Parathyroid adenoma (tissue), 2 donors: ENCODE results near the gene PXDN.

ENCODE experiments used
- H2AFZ ChIP-seq: fragments of 300-600 bp; sonication (generic); one replicate; pipeline ENCODE4 v1.7.0; 2017; ENCODE audit warnings: antibody characterized with exemption, mild to moderate bottlenecking
- H3K27ac ChIP-seq: fragments of 300-600 bp; sonication (generic); one replicate; pipeline ENCODE4 v1.7.0; 2017
- H3K27me3 ChIP-seq: fragments of 300-600 bp; sonication (generic); one replicate; pipeline ENCODE4 v1.7.0; 2017; ENCODE audit warnings: low read length; ENCODE audit not compliant: control insufficient read depth, insufficient read depth
- H3K36me3 ChIP-seq: fragments of 300-600 bp; sonication (generic); one replicate; pipeline ENCODE4 v1.7.0; 2017; ENCODE audit warnings: low read length; ENCODE audit not compliant: control insufficient read depth, insufficient read depth
- H3K4me1 ChIP-seq: fragments of 300-600 bp; sonication (generic); one replicate; pipeline ENCODE4 v1.7.0; 2017; ENCODE audit warnings: control low read depth
- H3K4me2 ChIP-seq: fragments of 300-600 bp; sonication (generic); one replicate; pipeline ENCODE4 v1.7.0; 2017; ENCODE audit warnings: low read length
- H3K4me3 ChIP-seq: fragments of 300-600 bp; sonication (generic); one replicate; pipeline ENCODE4 v1.7.0; 2017; ENCODE audit warnings: low read depth, low read length
- H3K79me2 ChIP-seq: fragments of 300-600 bp; sonication (generic); one replicate; pipeline ENCODE4 v1.7.0; 2017; ENCODE audit warnings: control low read depth
- H3K9ac ChIP-seq: fragments of 300-600 bp; sonication (generic); one replicate; pipeline ENCODE4 v1.7.0; 2017; ENCODE audit warnings: mild to moderate bottlenecking
- H3K9me3 ChIP-seq: fragments of 300-600 bp; sonication (generic); one replicate; pipeline ENCODE4 v1.7.0; 2017; ENCODE audit warnings: low read length; ENCODE audit not compliant: control insufficient read depth
- CTCF ChIP-seq: fragments of 300-600 bp; sonication (generic); IDR thresholded peaks from one replicate; pipeline ENCODE4 v1.7.0; 2017; ENCODE audit warnings: antibody characterized with exemption, mild to moderate bottlenecking
- donor health status: primary hyperparathyroidism.

The PXDN gene

GRCh38 chr2:1656326-1656960 is 87.9 kb downstream of the PXDN start:
- H3K4me2 ChIP-seq = no peak overlapping the region
- H3K79me2 ChIP-seq = no peaks in the 10 kb centered on the region
- no peak overlapping the region for H3K4me3 ChIP-seq
- no peaks in the 10 kb centered on the region for H3K4me1 ChIP-seq
- no peaks in the 10 kb centered on the region for H3K27me3 ChIP-seq
- TF ChIP-seq CTCF = no peak
- no peak overlapping the region for H2AFZ ChIP-seq
- H3K36me3 ChIP-seq = no peaks in the 10 kb centered on the region
- H3K9me3 ChIP-seq = no peaks in the 10 kb centered on the region
- no peak overlapping the region for H3K27ac ChIP-seq
- H3K9ac ChIP-seq = no peak overlapping the region

GRCh38 chr2:1655461-1655860 is 88.9 kb downstream of the PXDN start:
- H3K27me3 ChIP-seq = no peaks in the 10 kb centered on the region
- no peaks in the 10 kb centered on the region for H3K79me2 ChIP-seq
- H3K9ac ChIP-seq = no peak overlapping the region
- no peak overlapping the region for H3K4me2 ChIP-seq
- TF ChIP-seq CTCF = no peak
- no peak overlapping the region for H3K4me3 ChIP-seq
- no peaks in the 10 kb centered on the region for H3K4me1 ChIP-seq
- no peaks in the 10 kb centered on the region for H3K9me3 ChIP-seq
- H3K36me3 ChIP-seq = no peaks in the 10 kb centered on the region
- H3K27ac ChIP-seq = no peak overlapping the region
- no peak overlapping the region for H2AFZ ChIP-seq

- Histone ChIP-seq H3K27ac (no peak overlapping the region), H3K79me2 (no peaks in the 10 kb centered on the region)
- no peak for TF ChIP-seq CTCF
These were observed 89.5 kb downstream of the PXDN start for GRCh38 chr2:1654696-1655374.

GRCh38 chr2:1653956-1654695 is 90.2 kb downstream of the PXDN start:
- Histone ChIP-seq H2AFZ (no peak overlapping the region), H3K4me3 (no peak overlapping the region), H3K4me1 (no peaks in the 10 kb centered on the region)

More at GRCh38 chr2:1654696-1655374, 89.5 kb downstream of the PXDN start:
- Histone ChIP-seq H3K9me3 (no peaks in the 10 kb centered on the region), H3K36me3 (no peaks in the 10 kb centered on the region), H3K4me3 (no peak overlapping the region), H2AFZ (no peak overlapping the region), H3K4me1 (no peaks in the 10 kb centered on the region), H3K27me3 (no peaks in the 10 kb centered on the region), H3K9ac (no peak overlapping the region), H3K4me2 (no peak overlapping the region)

More at GRCh38 chr2:1653956-1654695, 90.2 kb downstream of the PXDN start:
- no peak for TF ChIP-seq CTCF
- Histone ChIP-seq H3K4me2 (no peak overlapping the region), H3K9ac (no peak overlapping the region), H3K36me3 (no peaks in the 10 kb centered on the region), H3K79me2 (no peaks in the 10 kb centered on the region), H3K9me3 (no peaks in the 10 kb centered on the region), H3K27me3 (no peaks in the 10 kb centered on the region), H3K27ac (no peak overlapping the region)
